Kidney tubule cell (primary cell): Measurements from ENCODE around the gene OR6B2.
"Not testable (repeated sequence)": the region's sequence is repeated elsewhere in the genome, so short reads cannot be mapped to it uniquely, and the experiment has no call there.

ENCODE experiments used
- DNase-seq: peaks from one replicate; pipeline ENCODE4 v3.0.0-alpha.2; 2018; ENCODE audit warnings: low spot score

Gene OR6B2

DNA sequence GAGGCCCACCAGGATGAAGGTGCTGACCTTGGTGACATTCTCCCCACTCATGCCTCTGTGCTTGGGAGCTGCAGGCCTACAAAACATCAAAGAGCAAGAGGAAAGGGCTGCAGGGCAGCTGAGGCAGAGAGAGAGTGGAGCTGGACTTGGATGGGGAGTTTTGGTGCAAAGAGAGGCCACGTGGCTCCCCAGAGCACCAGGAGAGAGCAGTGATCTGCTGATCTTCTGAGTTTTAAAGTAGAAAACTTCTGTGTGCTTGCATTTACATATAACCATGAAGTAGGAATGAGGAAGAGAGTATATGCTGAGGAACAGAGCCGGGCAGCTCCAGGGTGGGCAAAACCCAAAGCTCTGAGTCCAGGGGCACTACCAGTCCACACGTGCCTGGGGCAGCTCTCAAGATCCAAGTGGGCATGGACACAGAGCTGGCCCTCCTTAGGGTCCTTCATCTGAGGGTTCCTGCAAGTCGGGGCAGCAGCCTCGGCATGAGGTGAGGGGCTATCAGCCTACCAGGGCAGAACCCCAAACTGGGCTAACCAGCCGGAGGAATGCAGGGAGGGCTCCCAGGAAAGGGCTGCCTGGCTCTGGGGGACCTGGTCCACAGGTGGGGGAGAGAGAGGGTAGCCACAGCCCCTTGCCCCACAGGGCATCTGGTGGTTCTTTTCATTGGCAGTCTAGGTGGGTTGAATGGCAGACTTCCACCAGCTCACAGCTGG is at the start of gene OR6B2:
Gene OR6B2, minus strand, starts transcription at position 51 of the 716 bp plus-strand sequence. Its CDS starts 0 bp downstream, at position 51.
- DNase-seq, result no peak

DNA sequence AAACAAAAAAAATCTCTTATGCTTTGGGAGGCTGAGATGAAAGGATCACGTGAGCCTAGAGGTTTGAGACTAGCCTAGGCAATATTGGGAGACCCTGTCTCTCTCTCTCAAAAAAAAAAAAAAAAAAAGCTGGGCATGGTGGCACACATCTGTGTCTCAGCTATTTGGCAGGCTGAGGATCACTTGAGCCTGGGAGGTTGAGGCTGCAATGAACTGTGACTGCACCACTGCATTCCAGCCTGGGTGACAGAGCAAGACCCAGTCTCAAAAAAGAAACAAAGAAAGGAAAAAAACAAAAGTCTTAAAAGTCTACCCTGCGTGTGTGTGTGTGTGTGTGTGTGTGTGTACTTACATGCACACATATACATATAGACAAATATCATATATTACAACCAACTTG is 48.4 kb upstream of the OR6B2 start:
- DNase-seq, result no peak

DNA sequence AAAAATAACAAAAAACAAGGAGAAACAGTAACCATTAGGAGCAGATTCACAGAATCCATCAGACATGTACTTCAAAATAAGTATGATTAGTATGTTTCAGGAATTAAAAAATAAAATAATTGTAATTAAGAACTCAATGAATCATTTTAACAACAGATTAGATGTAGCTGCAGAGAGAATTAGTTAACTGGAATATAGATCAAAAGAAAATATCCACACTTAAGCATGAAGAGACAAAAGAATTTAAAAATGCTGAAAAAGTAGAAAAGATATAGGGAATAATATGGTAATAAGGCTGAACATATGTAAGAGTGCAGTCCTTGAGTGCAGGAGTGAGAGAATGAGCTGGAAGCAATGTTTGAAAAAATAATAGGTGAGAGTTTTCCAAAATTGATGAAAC is 47.2 kb upstream of the OR6B2 start:
- no peak for DNase-seq

DNA sequence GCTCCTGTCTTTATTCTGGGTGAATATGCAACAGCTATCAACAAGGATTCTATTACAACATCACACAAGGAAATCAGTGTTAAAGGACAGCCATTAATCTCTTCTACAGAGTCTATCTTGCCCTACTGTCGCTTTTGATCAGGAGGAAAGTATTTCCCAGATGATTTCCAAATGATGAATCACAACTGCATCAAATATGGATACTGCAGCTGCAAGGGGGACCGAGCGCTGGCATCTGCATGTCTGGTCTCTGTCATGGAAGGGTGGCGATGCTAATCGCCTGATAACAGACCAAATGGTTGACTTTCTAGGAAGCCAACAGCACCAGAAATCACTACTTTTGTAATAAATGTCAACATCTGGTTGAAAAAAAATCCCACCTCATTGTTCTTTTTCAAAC is 44.3 kb upstream of the OR6B2 start:
- DNase-seq, result no peak

DNA sequence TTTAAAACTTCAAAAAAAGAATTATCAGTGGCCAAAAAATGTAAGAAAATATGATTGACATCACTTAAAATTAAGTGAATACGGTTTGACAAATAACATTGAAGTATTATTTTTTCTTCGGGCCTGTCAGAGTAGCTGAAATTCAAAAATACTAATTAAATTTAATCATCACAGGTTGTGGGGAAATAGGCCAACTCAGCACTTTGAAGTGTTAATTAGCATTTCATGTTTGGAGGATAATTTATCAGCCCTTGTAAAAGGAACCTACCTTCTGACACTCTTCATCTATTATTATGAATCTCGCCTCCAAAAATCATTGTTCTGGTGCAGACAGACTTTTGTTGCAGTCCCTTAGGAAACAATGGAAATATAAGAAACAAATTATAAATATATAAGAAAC is 40.7 kb upstream of the OR6B2 start:
- DNase-seq, result no peak

DNA sequence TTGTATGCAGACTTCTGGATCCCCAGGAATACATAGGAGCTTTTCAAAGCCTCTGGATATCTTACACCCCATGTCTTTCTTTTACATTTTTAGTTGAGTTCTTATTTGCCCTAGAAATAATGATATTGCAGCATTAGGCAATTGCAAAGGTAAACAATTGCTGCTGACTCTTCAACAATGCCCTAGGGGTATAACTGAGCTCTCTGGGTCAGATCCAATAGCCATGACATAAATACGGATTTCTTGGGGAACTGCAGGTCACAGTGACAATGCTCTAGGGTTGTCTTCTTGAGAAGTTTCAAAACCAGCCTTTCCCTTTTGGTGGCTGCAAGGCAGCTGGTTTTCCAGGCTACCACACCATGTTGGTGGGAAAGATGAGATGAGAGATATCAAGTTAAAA is 39.6 kb upstream of the OR6B2 start:
- no peak for DNase-seq

DNA sequence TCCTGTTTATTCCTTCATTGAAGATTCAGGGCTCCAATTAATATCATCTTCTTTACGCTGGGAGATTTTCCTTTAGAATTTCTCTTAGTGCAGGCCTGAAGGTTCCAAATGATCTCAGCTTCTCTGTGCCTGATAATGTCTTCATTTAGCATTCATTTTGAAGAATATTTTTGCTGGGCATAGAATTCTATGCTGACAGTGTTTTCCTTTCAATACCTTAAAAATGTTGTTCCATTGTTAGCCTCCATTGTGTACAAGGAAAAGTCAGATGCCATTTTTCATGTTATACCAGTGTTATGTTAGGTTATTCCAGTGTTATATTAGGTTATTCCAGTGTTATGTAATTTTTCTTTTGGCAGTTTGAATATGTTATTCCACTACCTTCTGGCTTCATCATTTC is 38.0 kb upstream of the OR6B2 start:
- no peak for DNase-seq

DNA sequence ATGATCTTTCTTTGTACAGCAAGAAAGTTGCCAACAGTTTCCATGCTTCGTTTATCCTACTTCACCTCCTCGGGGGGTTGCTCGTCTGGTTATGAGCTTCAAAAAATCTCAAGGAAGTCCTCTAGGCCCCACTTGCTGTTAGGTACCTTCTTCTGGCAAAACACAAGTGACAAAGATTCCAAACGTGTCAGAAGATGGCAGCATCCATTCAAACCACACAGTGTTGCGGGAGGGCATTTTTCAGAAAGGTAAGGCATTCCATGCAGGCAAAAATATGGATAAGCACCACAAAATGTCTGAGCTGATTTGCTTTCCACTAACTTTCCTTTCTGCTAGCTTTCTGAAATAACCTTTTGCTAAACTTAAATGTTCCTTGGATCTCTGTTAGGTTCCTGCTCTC is 36.3 kb upstream of the OR6B2 start:
- DNase-seq, result no peak

DNA sequence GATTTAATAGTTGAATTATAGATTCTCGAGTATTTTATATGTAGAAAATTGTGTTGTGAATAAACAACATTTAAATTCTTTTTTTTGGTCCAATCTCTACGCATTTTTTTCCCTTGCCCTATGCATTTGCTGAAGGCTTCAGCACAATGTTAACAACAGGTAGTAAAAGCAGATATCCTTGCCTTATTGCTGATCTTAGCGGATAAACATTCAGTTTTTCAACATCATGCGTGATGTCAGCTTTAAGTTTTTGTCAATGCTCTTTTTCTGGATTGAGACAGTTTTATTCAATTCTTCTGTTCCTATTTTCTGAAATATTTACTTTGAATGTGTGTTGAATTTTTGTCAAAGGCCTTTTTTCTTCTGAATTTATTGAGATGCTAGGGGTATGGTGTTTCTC is 34.7 kb upstream of the OR6B2 start:
- DNase-seq, result no peak

DNA sequence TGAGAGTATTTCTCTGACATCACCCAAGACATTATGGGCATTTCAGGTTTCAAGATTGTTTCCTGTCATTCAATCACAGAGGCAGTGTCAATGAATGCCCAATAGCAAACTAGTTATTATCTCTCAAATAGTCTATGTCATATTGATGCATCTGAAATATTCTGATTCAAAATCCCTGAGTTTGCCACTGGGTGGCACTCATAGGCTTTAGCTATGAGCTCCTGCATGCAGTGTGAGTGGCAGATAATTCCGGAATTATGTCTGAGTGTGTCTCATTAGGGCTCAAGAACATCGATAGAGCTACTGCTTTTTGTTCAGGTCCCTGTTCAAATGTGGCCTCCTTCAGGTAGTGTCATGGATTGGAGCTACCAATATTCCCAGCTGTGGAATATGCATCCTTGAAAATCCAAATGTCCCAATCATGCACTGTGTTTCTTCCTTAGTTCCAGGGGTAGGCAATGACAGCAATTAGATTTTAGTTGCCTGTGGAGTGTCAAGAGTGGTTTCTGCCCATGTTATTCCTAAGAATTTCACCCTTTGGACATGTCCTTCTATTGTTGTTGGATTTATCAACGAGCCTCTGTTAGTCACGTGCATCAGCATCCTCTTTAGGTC is 30.9 kb upstream of the OR6B2 start:
- peak; percentile 56 for DNase-seq

DNA sequence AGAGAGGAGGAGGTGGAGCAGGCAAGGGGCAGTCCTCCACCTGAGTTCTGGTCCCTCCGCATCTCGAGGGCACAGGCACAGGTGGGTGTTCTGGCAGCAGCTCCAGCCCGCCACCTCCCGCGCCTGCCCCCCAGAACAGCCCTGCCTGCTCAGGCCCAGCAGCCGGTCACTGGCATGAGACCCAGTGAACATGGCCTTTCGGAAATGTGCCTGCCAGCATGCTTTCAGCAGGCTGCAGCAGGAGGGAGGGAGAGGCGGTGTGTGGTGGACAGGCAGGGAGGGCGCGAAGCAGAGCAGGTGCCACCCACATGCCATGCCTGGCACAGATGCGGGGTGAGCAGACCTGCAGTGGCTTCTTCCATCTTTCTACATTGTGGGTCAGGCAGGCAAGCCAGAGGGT is 26.4 kb upstream of the OR6B2 start:
- no peak for DNase-seq

DNA sequence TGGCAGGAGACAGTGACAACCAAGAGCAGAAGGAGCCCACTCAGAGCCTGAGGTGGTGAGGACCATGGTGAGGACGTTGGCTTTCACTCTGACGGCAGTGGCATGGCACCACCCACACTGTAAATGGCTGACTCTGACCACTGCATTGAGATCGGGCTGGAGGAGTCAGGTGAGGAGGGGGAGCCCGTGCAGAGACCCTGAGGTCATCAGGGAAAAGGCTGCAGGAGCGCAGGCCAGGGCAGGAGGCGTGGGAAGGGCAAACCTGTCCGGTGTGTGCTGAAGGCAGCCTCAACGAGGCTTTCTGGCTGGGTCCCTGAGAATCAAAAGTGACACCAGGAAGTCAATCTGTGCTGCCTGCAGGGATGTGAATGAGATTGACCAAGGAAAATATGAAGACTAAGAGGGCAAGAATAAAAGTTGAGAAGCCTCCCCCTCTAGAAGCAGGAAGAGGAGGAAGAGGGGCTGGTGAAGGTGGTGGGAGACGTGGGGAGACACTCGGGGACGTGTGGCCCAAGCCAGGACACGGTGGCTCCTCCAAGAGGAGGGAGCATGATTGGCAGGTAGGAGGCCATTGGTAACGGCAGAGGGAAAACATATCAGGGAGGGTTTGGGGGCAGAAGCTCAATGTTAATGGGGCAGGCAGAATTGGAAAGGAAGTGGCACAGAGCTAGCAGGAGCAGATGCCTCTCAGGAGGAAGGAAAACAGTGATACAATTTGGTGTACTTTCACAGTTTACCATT is 25.1 kb upstream of the OR6B2 start:
- no peak for DNase-seq

DNA sequence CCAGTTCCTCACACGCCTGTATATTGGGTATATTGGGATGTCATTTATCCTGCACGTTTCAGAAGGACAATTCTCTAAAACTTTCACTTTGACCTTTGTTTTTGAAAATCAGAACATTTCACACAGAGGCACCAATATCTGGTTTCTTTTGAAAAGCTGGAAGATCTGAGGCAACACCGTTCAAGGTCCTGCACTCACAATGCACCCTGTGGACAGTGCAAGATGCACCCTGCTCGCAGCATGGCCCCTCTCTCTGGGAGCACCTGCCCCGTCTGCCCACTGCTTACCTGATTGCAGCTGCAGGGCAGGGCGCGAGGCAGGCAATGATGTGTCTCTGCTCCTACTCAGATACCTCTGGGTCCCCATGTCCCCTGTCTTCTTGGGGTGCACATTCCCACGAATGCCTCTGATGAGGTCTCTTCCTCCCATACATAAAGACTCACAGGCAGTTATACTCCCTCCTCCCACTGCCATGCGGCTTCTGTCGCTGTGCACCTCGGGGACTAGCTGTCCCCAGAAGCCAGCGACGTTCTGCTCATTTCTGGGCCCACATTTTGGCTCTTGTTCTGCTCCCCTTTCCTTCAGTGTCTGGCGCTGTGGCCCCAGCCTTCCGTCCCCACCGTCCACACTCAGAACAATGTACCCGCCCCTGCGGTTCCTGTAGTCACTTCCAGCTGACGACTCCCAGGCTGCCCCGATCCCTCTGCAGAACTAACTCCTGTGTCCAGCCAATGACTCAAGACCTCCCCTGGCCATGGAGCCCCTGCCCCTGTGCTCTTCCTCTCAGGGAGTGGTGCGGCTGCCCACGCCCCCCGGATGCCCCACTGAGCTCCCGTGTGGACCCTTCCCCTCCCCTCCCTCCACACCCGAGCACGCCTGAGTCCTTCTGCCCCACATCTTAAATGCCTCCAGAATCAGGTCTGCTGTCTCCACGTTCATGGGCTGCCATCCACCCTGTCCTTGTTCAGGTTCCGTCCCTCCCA is 23.2 kb upstream of the OR6B2 start, which contains the start of gene OR6B3:
Gene OR6B3, minus strand, starts transcription at position 349 of the 983 bp plus-strand sequence.
- DNase-seq, result no peak

DNA sequence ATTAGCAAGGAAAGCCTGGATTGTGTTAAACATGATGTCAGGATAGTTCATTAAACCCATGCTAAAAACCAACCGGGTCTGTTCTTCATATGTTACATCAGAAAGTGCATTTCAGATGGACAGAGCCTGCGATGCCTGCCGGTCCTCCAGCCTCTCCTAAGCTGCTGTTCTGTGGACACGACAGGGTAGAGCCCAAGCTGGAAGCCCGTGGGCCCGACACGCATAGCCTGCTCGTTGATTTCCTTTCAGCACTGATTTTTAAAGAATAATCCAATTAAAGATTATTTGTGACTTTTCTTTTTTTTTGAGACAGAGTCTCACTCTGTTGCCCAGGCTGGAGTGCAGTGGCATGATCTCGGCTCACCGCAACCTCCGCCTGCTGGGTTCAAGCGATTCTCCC is 22.3 kb upstream of the OR6B2 start:
- no peak for DNase-seq

DNA sequence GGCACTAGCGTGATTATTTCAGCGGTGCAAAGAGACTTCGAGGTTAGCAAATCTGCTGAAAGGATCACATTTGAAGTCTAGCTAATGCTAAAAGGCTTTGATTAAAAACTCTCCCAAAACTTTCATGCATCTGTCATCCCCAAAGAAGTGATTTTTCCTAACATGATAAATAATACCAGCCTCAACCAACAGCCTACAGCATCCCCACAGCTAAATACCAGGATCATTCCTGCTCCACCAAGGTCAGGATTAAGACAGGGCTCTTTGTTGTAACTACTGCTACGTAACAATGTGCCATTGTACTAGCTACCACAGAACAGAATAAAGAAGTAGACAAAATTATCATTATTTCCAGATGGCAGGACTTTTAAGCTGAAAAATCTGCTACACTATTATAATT is 21.5 kb upstream of the OR6B2 start:
- DNase-seq, result no peak

DNA sequence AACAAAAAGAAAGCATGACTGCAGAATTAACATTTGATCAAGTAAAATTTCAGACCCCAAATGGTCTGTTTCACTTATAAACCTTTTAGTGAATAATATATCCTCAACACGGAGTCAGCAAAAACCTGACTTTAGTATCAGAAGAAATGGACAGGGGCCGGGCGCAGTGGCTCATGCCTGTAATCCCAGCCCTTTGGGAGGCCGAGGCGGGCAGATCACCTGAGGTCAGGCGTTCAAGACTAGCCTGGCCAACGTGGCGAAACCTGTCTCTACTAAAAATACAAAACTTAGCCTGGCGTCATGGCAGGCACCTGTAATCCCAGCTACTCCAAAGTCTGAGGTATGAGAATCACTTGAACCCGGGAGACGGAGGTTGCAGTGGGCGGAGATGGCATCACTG is 20.0 kb upstream of the OR6B2 start:
- no peak for DNase-seq

DNA sequence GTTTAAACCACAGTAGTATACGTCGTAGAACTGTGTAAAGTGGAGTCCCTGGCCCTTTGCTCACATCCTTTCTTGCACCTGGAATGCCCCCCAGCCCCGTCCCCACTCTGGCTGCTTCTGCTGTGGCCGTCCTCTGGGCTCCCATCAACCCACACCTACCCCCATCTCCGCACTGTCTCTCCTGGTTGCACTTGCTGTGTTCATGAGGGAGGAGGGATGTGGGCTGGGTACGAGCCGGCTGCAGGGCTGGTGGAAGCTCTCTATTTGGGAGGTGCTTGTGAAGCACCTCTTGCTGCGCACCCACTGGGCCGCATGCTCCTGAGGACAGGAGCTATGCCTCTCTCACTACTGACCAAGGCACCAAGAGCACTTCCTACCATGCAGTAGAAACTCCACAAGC is 18.0 kb upstream of the OR6B2 start:
- DNase-seq, result no peak

DNA sequence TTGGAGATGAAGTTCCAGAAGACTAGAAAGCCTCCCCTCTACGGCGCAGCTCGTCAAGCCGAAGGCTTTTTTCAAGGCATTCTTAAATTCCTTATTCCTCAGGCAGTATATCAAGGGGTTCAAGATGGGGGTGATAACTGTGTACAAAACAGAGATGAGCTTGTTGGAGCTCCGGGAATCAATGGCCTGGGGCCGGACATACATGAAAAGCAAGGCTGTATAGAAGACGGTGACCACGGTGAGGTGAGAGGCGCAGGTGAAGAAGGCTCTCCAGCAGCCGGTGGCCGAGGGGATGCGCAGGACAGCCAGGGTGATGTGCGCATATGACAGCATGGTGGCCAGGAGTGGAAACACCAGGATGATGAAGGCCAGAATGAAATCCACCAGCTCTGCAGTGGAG is 14.9 kb upstream of the OR6B2 start:
- DNase-seq, result no peak

DNA sequence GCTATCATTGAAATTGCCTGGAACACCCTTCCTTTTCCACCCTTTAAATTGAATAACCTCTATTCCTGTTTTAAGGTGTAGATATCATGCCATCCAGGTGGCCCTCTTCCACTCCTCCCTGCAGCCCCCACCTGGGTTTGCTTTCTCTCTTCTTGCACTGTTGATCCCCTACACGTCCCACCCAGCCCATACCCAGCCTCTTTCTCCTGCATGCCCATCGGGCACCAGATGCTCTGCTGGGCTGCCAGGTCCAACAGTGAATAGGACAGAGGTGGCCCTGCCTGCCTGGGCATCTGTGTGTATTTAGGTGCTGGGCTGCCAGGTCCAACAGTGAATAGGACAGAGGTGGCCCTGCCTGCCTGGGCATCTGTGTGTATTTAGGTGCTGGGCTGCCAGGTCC is 13.9 kb upstream of the OR6B2 start:
- not testable (repeated sequence) for DNase-seq

DNA sequence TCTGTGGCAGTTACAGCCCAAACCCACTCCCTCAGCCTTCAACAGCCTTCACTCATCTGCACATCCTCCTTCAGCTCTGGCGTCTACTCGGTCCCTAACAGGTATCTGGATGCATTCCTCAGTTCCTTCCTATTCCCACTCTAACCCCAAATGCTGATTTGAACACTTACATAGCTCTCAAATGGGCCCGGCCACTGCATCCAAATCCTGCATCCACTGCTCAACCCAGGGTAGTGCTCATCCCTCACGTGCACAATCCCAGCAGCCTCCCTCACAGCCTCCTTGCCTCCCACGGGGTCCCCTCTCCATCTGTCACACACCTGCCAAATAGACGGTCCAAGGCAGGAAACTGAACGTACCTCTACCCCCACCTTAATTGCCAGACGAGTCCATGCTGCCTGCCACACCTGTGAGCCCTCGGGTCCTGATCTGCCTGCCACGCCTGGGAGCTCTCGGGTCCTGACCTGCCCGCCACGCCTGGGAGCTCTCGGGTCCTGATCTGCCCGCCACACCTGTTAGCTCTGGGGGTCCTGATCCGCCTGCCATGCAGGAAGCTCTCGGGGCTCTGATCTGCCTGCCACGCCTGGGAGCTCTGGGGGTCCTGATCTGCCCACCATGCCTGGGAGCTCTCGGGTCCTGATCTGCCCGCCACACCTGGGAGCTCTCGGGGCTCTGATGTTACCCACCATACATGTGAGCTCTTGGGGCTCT is 13.2 kb upstream of the OR6B2 start:
- no peak for DNase-seq

DNA sequence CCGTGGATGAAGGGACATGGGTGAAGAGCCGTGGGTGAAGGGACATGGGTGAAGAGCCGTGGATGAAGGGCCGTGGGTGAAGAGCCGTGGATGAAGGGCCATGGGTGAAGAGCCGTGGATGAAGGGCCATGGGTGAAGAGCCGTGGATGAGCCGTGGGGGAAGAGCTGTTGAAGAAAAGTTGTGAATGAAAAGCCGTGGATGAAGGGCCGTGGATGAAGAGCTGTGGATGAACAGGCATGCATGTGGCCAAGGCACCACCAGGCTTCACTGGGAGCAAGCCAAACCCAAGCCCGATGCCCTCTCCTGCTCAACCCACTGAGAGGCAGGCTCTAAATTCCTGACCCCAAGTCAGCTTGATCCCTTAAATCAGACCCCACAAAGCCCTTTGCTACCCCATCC is 12.5 kb upstream of the OR6B2 start:
- no peak for DNase-seq
